Measurements from ENCODE around the gene SP140L.

Gene SP140L

DNA sequence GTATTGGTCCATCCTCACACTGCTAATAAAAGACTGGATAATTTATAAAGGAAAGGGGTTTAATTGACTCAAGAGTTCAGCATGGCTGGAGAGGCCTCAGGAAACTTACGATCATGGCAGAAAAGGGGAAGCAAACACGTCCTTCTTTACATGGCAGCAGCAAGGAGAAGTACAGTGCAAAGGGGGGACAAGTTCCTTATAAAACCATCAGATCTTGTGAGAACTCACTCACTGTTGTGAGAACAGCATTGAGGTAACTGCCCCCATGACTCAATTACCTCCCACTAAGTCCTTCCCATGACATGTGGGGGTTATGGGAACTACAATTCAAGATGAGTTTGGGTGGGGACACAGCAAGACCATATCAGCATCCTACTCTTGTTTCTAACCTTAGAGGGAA is 126.0 kb downstream of the SP140L start:
- in situ Hi-C loops (cut with HindIII; ENCODE audit: low sequenced_read_pairs): loop anchor here (5.0 kb wide), 1 partner anchor 76 kb away; no protein-coding TSS in a partner anchor
- no peak for DNase-seq (ENCODE audit: low read depth)
- TF ChIP-seq, protein P1, sequence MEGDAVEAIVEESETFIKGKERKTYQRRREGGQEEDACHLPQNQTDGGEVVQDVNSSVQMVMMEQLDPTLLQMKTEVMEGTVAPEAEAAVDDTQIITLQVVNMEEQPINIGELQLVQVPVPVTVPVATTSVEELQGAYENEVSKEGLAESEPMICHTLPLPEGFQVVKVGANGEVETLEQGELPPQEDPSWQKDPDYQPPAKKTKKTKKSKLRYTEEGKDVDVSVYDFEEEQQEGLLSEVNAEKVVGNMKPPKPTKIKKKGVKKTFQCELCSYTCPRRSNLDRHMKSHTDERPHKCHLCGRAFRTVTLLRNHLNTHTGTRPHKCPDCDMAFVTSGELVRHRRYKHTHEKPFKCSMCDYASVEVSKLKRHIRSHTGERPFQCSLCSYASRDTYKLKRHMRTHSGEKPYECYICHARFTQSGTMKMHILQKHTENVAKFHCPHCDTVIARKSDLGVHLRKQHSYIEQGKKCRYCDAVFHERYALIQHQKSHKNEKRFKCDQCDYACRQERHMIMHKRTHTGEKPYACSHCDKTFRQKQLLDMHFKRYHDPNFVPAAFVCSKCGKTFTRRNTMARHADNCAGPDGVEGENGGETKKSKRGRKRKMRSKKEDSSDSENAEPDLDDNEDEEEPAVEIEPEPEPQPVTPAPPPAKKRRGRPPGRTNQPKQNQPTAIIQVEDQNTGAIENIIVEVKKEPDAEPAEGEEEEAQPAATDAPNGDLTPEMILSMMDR (IDR thresholded peaks at IDR 0.05; ENCODE audit: low read depth, low read length, missing control alignments): no peak
- no peak overlapping the region for H3K4me3 ChIP-seq (ENCODE audit: low read depth, low read length)
